ENCODE data around the gene PAQR3.

The PAQR3 gene, protein sequence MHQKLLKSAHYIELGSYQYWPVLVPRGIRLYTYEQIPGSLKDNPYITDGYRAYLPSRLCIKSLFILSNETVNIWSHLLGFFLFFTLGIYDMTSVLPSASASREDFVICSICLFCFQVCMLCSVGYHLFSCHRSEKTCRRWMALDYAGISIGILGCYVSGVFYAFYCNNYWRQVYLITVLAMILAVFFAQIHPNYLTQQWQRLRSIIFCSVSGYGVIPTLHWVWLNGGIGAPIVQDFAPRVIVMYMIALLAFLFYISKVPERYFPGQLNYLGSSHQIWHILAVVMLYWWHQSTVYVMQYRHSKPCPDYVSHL

DNA sequence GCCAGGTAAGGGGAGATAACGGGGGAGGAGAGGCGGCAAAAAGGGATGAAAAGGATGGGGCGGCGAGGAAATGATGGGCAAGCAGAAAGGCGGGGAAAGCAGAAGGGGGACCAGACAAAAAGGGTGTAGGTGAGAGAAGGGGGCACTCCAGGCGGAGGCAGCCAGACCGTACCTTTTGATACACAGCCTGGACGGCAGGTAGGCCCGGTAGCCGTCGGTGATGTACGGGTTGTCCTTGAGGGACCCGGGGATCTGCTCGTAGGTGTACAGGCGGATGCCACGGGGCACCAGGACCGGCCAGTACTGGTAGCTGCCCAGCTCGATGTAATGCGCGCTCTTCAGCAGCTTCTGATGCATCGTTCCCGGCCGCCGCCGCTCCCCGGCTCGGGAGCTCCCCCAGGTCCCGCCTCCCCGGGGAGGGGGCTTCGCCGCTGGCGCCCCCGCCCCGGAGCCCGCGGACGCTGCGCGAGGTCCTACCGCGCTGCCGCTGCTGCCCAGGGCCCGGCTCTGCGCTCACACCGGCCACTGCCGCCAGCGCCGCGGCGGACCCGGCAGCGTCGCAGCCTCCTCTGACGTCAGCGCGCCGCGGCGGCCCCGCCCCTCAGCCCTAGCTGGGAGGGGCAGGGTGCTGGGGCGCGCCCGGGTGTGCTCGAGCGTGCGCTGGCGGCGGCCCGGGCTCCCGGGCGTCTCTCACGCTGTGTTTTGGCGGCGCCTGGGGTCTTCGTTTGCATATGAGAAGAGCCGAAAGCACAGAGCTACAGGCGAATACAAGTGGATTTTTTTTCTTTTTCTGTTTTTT, at the start of gene PAQR3:
TSS of gene PAQR3 (minus strand) at position 571 of the 799 bp plus-strand sequence. CDS start at position 357, 214 bp downstream.
- DNase-seq = peak; percentile 93

DNA sequence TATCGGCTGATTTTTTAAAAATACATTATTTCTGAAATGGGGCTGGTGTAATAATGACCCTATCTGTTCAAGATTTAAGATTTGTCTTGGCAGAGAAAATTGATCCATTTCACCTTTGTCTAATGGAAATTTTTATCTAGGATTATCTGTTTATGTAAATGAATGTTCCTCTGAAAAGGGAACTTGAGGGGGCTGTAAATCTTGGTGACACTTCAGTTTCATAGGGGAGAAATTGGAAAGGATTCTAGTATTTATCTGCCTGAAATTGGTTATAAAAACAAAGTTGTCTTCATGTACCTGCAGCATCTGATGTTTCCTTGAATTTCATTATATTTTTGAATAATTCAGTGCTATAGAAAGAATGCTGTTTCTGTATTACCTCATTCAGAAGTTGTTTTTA, 48.4 kb upstream of the PAQR3 start:
- DNase-seq = no peak

DNA sequence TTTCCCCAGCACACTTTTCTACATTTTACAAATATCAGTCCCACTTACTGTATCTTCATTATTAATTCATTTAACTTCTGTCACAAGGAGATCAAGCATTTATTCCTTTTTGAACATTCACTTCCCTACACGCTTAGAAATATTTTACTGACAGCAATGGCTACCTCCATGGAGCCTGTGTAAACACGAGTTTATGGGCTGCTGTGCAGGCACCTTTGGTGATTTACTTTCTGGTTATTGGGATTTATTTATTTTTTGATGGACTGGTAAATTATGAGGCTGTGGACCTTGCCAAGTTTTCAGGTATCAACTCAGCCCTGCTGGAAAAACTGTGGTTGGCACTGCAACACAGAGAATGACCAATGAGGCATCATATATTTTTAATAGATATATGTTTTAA, 45.4 kb upstream of the PAQR3 start:
- no peak for DNase-seq

DNA sequence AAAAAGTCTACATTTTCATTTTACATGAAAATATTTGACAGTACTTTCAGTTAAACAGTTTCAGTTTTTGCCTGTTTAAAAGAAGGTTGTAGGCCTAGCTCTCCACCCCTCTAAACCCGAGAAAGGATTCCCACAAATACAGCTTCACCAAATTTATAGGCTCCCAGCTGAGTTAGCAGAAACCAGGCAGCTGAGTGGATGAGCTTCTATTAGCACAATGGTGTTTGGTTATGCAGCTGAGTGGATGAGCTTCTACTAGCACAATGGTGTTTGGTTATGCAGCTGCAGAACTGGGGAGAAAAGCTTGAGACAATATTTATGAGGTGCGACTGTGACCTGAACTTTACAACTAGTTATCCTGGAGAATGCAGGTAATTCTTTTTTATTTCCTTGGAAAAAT, 36.6 kb upstream of the PAQR3 start:
- no peak for DNase-seq

DNA sequence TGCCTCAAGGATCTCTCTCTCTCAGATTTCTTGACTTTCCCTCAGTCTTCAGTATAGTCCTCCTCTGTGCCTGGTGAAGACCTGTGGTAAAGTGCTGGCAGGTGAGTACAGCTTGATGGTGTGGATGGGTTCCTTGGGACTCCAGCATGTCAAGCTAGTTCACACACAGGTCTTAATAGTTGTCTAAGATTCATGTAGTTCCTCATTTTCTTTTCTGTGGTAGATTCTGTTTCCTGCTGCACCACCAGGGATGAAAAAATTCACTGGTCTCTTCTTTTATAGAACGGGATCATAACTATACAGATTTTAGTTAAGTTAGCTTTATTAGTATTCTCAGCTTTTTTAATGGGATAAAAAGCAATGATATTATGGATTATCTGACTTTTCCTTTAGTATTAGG, 32.5 kb upstream of the PAQR3 start:
- DNase-seq = no peak

DNA sequence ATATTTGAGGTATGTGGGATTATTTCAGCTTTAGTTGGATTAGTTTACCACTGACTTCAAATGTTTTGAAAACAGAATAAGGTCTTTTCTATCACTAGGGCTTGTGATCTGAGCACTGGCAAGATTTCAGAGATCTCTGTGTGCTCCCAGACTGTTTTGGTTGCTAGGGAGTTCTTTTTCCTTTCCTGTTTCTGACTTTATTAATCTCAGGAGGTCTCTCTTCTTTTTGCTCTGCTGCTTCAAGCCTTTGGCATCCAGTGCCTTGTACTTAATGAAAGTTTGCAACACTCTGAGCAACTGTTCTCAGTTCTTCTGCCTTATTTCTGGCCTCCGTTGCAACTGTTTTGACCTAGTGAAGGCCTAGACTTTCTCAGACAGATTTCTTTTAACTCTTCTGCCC, 32.1 kb upstream of the PAQR3 start:
- DNase-seq = no peak

DNA sequence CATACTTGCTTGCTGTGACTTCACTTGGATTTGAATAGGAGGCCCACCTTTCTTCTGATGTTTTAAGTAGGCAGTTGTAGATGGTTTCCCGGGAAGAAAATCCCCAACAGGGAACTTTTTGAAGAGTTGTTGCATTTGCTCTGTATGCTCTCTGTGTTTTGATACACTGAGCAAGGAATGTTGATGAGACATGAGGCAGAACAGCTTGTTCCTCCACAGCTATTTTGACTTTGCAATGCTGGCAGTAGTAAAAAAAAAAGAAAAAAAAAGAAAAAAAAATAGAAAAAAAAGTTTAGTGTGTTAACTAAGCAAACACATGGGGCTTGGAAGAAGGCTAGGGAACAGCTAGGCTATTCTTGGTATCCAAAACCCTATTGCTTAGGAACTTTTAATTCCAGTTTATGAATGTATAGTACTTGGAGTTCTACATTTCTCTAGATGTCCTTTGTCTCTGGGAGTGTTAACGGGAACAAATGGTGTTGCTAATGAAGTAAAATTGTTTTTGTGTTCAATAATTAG, 23.4 kb upstream of the PAQR3 start:
- DNase-seq = no peak

DNA sequence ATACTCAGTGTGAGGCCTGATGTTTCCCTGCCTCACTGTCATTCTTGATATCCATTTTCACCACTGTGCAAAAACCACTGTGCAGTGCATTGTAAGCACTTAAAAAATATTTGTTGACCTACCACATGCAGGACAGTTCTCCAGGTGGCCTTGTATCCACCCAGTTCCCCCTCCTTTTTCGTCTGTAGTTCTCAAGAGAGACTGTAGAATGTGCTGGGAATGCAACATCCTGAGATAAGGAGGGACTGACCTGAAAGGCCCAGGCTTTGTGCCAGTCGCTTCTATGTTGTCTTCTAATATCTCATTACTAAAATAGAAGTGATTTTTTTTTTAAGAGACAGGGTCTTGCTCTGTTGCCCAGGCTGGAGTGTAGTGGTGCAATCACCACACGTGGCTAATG, 21.7 kb upstream of the PAQR3 start:
- DNase-seq = no peak

DNA sequence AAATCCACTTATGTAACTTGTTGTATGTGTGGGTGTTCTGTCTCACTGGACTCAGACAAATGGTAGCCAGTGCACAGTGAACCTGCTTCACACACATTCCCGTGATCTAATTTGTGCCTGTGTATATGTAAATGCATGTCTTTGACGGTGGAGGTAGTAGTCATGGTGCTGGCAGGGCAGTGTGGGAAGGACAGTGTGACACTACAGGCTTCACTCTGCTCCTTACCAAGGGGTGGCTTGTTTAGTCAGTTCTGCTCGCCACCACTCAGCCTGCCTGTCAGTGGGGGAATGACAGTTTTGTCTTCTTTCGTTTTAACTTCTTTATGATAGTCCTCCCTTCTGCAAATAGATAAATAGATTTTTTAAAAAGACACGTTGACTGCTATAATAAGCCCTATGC, 17.7 kb upstream of the PAQR3 start:
- no peak for DNase-seq

DNA sequence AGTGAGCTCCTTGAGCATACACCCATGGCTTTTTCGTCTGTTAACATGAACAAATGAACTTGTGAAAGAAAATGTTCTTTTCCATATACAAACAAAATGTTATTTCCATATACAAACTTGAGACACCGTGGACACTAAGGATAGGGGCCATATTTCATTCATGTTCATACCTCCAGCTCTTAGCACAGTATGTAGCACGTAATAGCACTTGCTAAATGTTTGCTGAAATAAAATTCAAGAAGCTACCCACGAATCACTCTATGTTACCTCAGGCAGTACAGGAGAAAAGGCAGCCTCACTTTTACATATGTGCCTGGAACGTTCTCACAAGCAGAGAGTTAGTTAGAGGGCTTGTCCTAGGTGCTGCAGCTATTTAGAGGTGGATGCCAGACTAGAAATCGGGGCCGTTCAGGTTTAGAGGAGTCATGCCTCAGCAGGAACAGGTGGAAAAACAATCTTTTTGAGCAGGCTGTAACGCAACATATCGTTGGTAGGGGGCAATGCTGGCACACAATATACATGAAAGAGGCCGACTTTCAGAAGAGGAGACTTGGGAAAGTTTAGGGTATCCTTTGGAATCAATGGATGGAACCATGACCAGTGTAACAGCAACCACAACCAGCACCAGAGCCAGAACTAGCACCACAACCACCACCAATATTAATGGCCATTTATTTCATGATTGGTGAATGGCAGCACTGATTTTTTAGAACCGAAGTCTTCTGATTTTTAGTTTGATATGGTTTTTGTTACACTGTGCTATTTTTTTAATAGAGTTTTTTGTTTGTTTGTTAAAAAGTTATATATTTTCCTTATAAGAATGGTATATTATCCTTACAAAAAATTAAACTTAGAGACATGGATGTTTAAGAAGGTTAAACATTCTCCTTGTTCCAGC, 14.8 kb upstream of the PAQR3 start:
- DNase-seq = no peak

DNA sequence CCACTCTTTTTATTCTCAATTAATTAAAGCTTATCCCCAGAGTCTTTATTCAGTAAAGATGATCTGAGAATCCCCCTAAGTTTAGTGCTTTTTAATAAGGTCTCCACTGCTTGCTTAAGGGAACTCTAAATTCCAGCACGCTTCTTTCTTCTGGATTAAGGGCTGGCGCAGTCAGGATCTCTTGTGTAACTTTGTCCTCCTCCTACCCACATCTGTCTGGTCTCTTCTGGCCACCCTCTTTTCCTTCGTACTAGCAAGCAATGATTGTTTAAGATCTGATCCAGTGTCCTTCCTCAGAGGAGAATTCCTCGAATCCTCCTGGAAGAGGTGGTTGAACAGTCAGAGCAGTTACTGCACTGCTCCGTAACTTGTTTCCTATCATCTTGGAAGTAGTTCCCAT, 14.0 kb upstream of the PAQR3 start:
- no peak for DNase-seq

DNA sequence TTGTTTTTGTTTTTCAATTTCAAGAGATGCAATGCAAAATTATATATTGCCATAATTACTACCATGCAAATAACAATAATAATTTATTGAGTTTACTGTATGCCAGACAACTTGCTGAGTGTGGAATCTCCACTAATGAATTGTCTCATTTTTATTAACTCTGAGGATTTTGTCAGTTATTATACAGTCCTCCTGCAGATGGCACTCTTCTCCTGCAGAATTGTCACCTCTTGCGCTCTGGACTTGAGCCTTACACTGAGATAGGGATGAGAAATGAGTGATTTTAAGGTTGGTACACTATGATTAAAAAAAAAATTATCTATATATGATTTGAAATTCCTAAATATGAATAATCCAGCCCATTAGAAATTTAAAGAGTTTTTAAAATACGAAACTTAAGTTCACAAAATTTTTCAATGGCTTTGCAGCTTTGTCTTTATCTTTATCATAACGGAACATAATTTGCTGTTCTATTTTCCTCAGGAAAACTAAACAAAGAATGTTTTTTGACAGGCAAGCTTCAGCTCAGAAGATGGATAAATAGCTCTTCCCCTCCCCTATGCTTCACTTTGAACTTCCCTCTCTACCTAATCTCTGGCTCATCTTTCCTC, 12.7 kb upstream of the PAQR3 start:
- no peak for DNase-seq

DNA sequence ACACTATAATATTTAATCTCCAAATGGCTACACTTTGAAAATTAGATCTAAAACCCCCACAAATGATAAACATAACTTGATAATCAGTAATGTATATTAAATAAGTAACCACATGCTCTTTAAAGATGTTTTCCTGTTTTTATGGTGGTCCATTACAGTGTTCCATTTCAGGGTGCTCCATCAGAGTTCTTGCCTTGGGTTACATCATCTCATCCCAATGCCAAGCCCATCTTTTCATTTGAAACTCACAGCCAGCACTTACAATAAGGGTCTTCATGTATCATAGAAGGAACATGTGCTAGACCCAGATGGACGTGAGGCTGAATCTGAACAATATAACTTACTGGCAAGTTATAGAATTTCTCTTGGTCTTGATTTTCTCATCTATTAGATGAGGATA, 10.5 kb upstream of the PAQR3 start:
- no peak for DNase-seq

DNA sequence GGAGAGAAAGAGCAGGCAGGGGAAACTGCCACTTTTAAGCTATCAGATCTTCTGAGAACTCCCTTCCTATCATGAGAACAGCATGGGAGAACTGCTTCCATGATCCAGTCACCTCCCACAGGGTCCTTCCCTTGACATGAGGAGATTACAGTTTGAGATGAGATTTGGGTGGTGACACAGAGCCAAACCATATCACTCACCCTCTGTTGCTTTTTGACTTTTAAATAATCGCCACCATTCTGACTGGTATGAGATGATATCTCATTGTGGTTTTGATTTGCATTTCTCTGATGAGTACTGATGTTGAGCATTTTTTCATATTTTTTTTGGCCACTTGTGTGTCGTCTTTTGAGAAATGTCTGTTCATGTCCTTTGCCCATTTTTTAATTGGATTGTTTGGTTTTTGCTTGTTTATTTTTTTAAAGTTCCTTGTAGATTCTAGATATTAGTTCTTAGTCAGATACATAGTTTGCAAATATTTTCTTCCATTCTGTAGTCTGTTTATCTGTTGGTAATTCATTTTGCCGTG, 6.5 kb upstream of the PAQR3 start:
- no peak for DNase-seq

DNA sequence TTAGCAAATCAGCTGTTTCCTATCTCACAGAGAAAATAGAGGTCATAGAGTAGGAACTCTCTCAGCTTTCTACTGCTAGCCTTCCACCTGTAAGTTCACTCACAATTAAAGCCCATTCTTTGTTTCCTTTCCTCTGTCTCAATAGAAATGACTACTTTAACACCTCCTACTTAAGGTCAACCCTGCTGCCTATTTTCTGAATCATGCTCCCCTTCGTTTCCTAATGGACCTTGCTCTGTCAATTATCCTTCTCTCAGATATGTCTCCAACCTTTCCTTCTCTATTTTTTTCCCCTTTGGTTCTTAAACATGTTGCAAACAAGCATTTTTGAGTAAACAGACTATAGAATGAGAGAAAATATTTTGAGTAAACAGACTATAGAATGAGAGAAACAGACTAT, 5.1 kb upstream of the PAQR3 start:
- no peak for DNase-seq

DNA sequence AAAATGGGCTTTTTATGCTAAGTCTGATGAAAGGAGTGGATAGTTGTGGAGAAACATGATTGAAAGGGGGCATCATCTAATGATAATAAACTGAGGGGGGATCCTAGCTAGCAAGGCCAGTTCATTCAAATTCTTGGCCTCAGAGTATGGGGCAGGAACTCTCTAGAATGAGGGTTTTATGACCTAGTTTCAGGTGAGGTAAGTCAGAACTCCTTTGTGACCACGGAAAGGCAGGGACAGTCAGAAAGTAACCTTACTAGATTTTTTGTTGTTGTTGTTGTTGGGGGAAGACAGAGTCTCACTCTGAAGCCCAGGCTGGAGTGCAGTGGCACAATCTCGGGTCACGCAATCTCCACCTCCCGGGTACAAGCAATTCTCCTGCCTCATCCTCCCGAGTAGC, 1.5 kb upstream of the PAQR3 start:
- no peak for DNase-seq

DNA sequence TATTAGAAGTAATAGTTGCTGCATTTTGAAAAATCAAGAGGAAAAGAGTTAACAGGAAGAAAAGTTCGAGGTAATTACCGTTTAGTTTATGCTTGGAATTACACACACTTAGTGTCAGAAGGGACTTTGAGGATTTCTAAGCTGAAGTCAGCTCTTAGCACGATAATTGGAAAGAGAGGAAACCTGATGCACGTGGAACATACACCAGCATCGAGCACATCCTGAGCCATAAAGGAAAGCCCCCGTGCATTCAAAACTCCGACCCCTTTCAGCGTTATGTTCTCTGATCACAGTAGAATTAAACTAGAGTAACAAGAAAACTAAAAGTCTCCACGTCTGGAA, 400 bp upstream of the PAQR3 start:
- DNase-seq = no peak

DNA sequence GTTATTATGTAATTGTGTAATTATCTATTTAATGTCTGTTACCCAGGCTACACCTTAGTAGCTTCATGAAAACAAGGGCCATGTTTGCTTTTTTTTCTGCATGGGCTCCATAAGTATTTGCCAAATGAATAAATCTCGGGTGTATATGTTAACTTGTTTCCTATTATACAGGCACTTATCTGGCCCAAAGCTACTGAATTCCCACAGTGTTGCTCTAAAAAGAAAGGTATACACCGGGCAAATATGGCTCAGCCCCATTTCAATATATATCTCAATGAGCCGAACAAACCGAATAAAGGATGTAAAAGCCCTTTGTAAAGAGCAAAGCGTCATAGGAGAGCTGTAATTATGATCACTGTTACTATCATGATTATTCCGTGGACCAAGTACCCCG, 767 bp downstream of the PAQR3 start:
- no peak for DNase-seq

DNA sequence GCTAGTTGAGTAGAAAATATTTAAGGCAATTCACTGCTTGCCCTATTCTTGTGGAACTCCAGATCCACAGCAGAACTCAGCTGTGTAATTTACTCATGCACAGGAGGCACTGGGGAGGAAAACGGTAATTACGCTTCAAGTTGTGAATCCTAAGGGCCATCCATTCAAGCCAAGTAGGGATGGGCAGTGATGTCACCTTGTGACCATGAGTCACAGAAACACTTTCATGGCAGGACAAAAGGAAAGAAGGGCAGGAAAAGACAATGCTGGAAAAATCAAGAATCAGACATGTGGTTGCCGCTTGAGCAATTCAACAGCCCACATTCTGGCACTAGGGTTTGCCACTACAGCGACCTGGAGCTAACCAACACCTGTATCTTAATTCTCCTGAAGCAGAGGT, 1.4 kb downstream of the PAQR3 start:
- DNase-seq = no peak

DNA sequence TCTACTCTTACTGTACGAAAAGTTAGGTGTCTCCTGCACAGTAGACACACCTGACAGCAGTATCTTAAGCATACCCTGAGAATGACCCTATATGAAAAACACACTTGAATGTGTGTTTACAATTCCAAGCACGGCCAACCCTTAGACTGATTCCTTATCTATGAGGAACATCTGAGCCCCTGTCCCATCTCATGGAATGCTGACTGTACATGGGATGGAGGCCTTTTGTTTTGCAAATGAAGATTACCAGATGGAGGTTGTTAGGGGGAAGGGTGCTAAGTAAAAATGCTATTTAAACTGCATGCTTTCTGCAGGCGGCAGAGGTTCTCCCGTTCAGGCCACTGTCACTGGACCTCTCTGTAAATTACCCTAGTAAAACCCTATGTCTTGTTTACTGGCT, 2.2 kb downstream of the PAQR3 start:
- DNase-seq = no peak

DNA sequence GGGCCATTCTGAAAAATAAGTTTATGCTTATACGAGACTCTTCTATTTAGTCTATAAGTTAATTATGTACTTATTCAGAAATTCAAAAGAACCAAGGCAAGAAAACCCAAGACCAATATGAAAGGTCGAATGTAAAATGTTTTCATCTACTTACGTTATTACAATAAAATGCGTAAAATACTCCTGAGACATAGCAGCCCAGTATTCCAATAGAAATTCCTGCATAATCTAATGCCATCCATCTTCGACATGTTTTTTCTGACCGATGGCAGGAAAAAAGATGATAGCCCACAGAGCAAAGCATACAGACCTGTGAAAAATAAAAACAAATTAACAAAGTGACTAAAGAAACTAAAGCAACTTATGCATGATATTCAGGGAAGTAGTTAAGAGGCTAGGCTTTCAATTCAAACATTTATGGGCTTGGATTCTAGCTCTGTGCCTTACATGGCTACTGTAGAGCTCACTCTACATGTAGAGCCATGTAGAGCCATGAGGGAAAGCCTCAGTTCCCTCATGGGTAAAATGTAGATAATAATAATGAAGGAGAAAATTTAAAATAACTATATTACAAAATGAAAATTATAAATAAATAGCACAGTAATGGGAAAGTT, 9.1 kb downstream of the PAQR3 start:
- DNase-seq = no peak

DNA sequence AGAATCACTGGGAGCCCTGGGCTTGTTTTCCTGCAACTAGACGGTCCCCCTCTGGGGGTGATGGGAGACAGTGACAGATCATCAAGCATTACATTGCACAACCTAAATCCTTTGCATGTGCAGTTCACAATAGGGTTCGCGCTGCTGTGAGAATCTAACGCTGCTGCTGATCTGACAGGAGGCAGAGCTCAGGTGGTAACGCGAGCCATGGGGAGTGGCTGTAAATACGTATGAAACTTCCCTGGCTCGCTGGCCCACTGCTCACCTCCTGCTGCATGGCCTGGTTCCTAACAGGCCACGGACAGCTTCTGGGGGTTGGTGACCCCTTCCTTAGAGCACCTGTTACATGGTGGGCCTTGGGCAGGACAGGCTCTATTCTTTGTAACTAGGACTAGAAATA, 10.4 kb downstream of the PAQR3 start:
- no peak for DNase-seq
